HCT116 (cell line): Measurements from ENCODE around the gene BRMS1. TPM values are rescaled to one million over a fixed set of nuclear protein-coding genes. Genes with fewer than 3 reads are reported as not detected.

ENCODE experiments used
- ATAC-seq: fragments of 200-7000 bp; cut with Tn5 transposase; 2 replicates; pipeline ENCODE4 v1.9.1; 2020; ENCODE audit warnings: mild to moderate bottlenecking, moderate library complexity
- BruUV-seq: library from RNA; stranded (reverse); fragments of 400-500 nt; replicated peaks from 2 replicates; lab custom pipeline; 2021; lab: Mats Ljungman, UMichigan
- CTCF ChIA-PET: fragments of 300-600 bp; sonication (Branson Sonifier 250); formaldehyde crosslinking; loops from one replicate; lab custom pipeline; 2021; ENCODE audit warnings: antibody characterized with exemption; lab: Charles Lee
- POLR2A ChIA-PET: fragments of 300-600, 350-600 bp; sonication (Branson Sonifier 250); formaldehyde crosslinking; loops from one replicate; lab custom pipeline; 2021; ENCODE audit warnings: antibody characterized with exemption; lab: Charles Lee
- RAD21 ChIA-PET, 2 experiments: fragments of 300-600 bp; sonication (Branson Sonifier 250); formaldehyde crosslinking; loops; one replicate each; lab custom pipeline; 2023; ENCODE audit warnings: low total read pairs in 2 of 2; ENCODE audit not compliant: uncharacterized antibody in 2 of 2, unreplicated experiment in 2 of 2, low non-redundant PET in 1 of 2; lab: Charles Lee
- DNase-seq: peaks from one replicate; pipeline ENCODE4 v3.0.0-alpha.2; 2010; ENCODE audit warnings: low read depth, low spot score
- H2AFZ ChIP-seq: fragments of 200-600 bp; shearing (Covaris generic), sonication (generic); 2 replicates; pipeline ENCODE4 v1.6.1; 2017; ENCODE audit warnings: low read depth, mixed run types, mixed read lengths, antibody characterized with exemption, low read length; ENCODE audit not compliant: poor library complexity, severe bottlenecking
- H3K27ac ChIP-seq: 2 replicates; pipeline ENCODE4 v1.5.1; 2012; ENCODE audit warnings: low read depth, low read length
- H3K27me3 ChIP-seq: fragments of 200-600 bp; sonication (generic); 2 replicates; pipeline ENCODE4 v1.6.1; 2016; ENCODE audit warnings: mixed run types, low read length, mixed read lengths; ENCODE audit not compliant: insufficient read depth
- H3K36me3 ChIP-seq, 2 experiments: fragments of 200-500 bp in 1 of 2; fragments of 200-600 bp in 1 of 2; sonication (Bioruptor generic) in 1 of 2; sonication (generic) in 1 of 2; 2 replicates each; pipeline versions ENCODE4 v1.5.1 to v1.6.1; 2014 to 2016; ENCODE audit warnings: low read length in 2 of 2, inconsistent platforms in 1 of 2, mixed read lengths in 1 of 2, mixed run types in 1 of 2; ENCODE audit not compliant: insufficient read depth in 2 of 2, control insufficient read depth in 1 of 2
- H3K4me1 ChIP-seq, 2 experiments: fragments of 200-600 bp in 1 of 2; sonication (generic) in 1 of 2; 2 replicates each; pipeline versions ENCODE4 v1.5.1 to v1.6.1; 2012 to 2017; ENCODE audit warnings: low read length in 2 of 2, inconsistent platforms in 1 of 2, mild to moderate bottlenecking in 1 of 2, mixed read lengths in 1 of 2, mixed run types in 1 of 2, moderate library complexity in 1 of 2; ENCODE audit not compliant: insufficient read depth in 2 of 2, control insufficient read depth in 1 of 2
- H3K4me2 ChIP-seq: fragments of 200-600 bp; sonication (generic); 2 replicates; pipeline ENCODE4 v1.6.1; 2017; ENCODE audit warnings: mixed run types, low read length, mixed read lengths
- H3K4me3 ChIP-seq, 2 experiments: fragments of 200-600 bp in 1 of 2; sonication (generic) in 1 of 2; replicated peaks in 1 of 2; 2 replicates each; pipeline ENCODE4 v1.5.1; 2011 to 2016; ENCODE audit warnings: low read length in 2 of 2, control low read depth in 1 of 2, low read depth in 1 of 2, mild to moderate bottlenecking in 1 of 2, mixed read lengths in 1 of 2, mixed run types in 1 of 2
- H3K79me2 ChIP-seq: fragments of 200-600 bp; sonication (generic); 2 replicates; pipeline ENCODE4 v1.6.1; 2017; ENCODE audit warnings: mild to moderate bottlenecking, mixed run types, low read length, moderate library complexity, mixed read lengths; ENCODE audit not compliant: insufficient read depth
- H3K9ac ChIP-seq: fragments of 200-600 bp; sonication (generic); 2 replicates; pipeline ENCODE4 v1.6.1; 2016; ENCODE audit warnings: low read length, mixed read lengths
- H3K9me2 ChIP-seq: fragments of 200-600 bp; sonication (generic), shearing (Covaris generic); 2 replicates; pipeline ENCODE4 v1.6.1; 2017; ENCODE audit warnings: mixed run types, mild to moderate bottlenecking, moderate library complexity; ENCODE audit not compliant: insufficient read depth
- H3K9me3 ChIP-seq, 2 experiments: fragments of 200-500 bp in 1 of 2; fragments of 200-600 bp in 1 of 2; sonication (Bioruptor generic) in 1 of 2; sonication (generic) in 1 of 2; 2 replicates each; pipeline ENCODE4 v1.6.1; 2014 to 2017; ENCODE audit warnings: low read length in 2 of 2, mixed read lengths in 2 of 2, inconsistent platforms in 1 of 2, low read depth in 1 of 2, mild to moderate bottlenecking in 1 of 2, mixed run types in 1 of 2, moderate library complexity in 1 of 2; ENCODE audit not compliant: control insufficient read depth in 1 of 2, insufficient read depth in 1 of 2
- H4K20me1 ChIP-seq: fragments of 200-600 bp; sonication (generic), shearing (Covaris generic); 2 replicates; pipeline ENCODE4 v1.6.1; 2017; ENCODE audit warnings: mixed run types, mild to moderate bottlenecking, moderate library complexity; ENCODE audit not compliant: insufficient read depth
- ZBTB33 ChIP-seq: IDR thresholded peaks from 2 replicates; pipeline ENCODE4 v1.6.1; 2011; ENCODE audit warnings: mild to moderate bottlenecking, low read length, moderate library complexity; ENCODE audit not compliant: insufficient replicate concordance; ENCODE audit errors: extremely low read depth
- intact Hi-C: fragments of 100-400 bp; cut with micrococcal nuclease; formaldehyde crosslinking; loops from 2 replicates; pipeline ENCODE4 v1.10.0; 2022
- total RNA-seq: library from RNA; stranded (reverse); gene quantifications from one replicate; pipeline ENCODE4 v1.2.1, GENCODE V29; 2021; ENCODE audit not compliant: unreplicated experiment
- TF ChIP-seq, protein P1 (sequence below), 3 experiments: fragments of 200-600 bp in 1 of 3; sonication (generic) in 1 of 3; IDR thresholded peaks in 2 of 3; conservative IDR thresholded peaks in 1 of 3; 2 replicates each; pipeline ENCODE4 v1.5.1; 2012 to 2017; ENCODE audit warnings: low read depth in 2 of 3, low read length in 2 of 3, antibody characterized with exemption in 1 of 3, borderline replicate concordance in 1 of 3, control low read depth in 1 of 3, mild to moderate bottlenecking in 1 of 3, mixed read lengths in 1 of 3, mixed run types in 1 of 3, moderate library complexity in 1 of 3; ENCODE audit not compliant: insufficient read depth in 1 of 3

BRMS1 gene
- total RNA-seq, 1 experiment from 2014 or later = 42.1 TPM

- H2AFZ ChIP-seq = no peak overlapping the region
- H3K79me2 ChIP-seq = no peaks in the 10 kb centered on the region
- peaks cover 16 to 37% of the 10 kb centered on the region in 2 experiments for H3K4me1 ChIP-seq
- RAD21 ChIA-PET = no interaction called here
- POLR2A ChIA-PET = no interaction called here
- no peak overlapping the region for H3K4me2 ChIP-seq
- CTCF ChIA-PET = no interaction called here
- H3K9me2 ChIP-seq = no peaks in the 10 kb centered on the region
- H3K9ac ChIP-seq = no peak overlapping the region
- intact Hi-C loops = loop anchor here (5.0 kb wide), 2 partner anchors 58 to 73 kb away; partner anchors contain the start of gene SLC29A2
- H3K36me3 ChIP-seq = no peaks in the 10 kb centered on the region
- no peaks in the 10 kb centered on the region for H4K20me1 ChIP-seq
- no TSS peak for BruUV-seq
- H3K27ac ChIP-seq = peak overlapping the region; percentile 79; the same call in 1 of the 2 replicates
- H3K4me3 ChIP-seq = no peak overlapping the region
- TF ChIP-seq, protein P1, sequence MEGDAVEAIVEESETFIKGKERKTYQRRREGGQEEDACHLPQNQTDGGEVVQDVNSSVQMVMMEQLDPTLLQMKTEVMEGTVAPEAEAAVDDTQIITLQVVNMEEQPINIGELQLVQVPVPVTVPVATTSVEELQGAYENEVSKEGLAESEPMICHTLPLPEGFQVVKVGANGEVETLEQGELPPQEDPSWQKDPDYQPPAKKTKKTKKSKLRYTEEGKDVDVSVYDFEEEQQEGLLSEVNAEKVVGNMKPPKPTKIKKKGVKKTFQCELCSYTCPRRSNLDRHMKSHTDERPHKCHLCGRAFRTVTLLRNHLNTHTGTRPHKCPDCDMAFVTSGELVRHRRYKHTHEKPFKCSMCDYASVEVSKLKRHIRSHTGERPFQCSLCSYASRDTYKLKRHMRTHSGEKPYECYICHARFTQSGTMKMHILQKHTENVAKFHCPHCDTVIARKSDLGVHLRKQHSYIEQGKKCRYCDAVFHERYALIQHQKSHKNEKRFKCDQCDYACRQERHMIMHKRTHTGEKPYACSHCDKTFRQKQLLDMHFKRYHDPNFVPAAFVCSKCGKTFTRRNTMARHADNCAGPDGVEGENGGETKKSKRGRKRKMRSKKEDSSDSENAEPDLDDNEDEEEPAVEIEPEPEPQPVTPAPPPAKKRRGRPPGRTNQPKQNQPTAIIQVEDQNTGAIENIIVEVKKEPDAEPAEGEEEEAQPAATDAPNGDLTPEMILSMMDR (IDR thresholded peaks at IDR 0.05 in 2 of 3, conservative IDR thresholded peaks at IDR 0.05 in 1 of 3; ENCODE audit: borderline replicate concordance in 1 of 3, insufficient read depth in 1 of 3, low read depth in 2 of 3, low read length in 2 of 3) = no peak
- no peak for TF ChIP-seq ZBTB33
- TF ChIP-seq, all 23 proteins: peak for 0
- DNase-seq (no peak), ATAC-seq (no peak)
- no peaks in the 10 kb centered on the region for H3K27me3 ChIP-seq
- no peaks in the 10 kb centered on the region for H3K9me3 ChIP-seq
Observed at GRCh38 chr11:66314186-66314501, 30.8 kb downstream of the BRMS1 start.
